ENCODE results near the gene ENPP4. TPM values are rescaled to one million over a fixed set of nuclear protein-coding genes. Genes with fewer than 3 reads are reported as not detected.
"Not testable (repeated sequence)": the region's sequence is repeated elsewhere in the genome, so short reads cannot be mapped to it uniquely, and the experiment has no call there.

Gene ENPP4, protein sequence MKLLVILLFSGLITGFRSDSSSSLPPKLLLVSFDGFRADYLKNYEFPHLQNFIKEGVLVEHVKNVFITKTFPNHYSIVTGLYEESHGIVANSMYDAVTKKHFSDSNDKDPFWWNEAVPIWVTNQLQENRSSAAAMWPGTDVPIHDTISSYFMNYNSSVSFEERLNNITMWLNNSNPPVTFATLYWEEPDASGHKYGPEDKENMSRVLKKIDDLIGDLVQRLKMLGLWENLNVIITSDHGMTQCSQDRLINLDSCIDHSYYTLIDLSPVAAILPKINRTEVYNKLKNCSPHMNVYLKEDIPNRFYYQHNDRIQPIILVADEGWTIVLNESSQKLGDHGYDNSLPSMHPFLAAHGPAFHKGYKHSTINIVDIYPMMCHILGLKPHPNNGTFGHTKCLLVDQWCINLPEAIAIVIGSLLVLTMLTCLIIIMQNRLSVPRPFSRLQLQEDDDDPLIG
- total RNA-seq (2014; rRNA removed; shearing (Covaris generic)), result 7.3 and 8.2 TPM in 2 replicates
- 3.2 and 5.3 TPM in 2 replicates for polyA plus RNA-seq (2014; cell fraction: nucleus; rRNA removed)

DNA sequence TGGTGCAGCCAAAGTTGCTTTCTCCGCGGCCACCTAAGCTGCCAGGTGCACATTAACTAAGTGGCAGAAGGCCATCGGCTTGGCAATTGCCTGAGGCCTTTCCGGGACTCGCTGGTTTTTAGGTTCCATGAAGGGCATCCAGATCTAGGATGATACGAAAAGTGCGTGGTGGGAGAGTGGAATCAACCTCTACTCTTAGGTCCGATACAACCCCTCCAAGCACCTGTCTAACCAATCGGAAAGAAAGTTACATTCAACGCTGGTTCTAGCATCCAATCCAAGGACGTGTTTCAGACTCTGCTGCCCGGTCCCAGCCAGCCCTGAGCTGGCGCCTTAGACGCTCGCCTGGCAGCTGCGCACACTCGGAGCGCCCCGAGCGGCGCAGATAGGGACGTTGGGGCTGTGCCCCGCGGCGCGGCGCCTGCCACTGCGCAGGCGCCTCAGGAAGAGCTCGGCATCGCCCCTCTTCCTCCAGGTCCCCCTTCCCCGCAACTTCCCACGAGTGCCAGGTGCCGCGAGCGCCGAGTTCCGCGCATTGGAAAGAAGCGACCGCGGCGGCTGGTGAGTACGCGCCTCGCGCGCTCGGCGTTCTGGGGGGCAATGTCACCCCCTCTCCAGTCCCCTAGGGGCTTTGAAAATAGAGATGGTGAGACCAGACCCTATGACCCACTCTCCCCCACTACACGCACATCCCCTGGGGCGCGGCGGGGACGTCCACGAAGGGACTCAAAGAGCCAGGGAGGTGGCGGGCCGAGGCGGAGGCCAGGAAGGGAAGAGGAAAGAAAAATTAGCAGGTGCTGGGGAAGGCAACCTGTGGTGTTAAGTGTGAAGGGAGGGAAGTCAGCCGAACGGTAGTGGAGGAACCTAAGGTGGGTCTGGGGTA is at the start of gene ENPP4:
TSS of gene ENPP4 (plus strand) at position 361 of the 883 bp plus-strand sequence. CDS start 9,595 bp downstream, outside the sequence.
- DNase-seq (ENCODE audit: extremely low read depth, low read depth), result peak; percentile 83

DNA sequence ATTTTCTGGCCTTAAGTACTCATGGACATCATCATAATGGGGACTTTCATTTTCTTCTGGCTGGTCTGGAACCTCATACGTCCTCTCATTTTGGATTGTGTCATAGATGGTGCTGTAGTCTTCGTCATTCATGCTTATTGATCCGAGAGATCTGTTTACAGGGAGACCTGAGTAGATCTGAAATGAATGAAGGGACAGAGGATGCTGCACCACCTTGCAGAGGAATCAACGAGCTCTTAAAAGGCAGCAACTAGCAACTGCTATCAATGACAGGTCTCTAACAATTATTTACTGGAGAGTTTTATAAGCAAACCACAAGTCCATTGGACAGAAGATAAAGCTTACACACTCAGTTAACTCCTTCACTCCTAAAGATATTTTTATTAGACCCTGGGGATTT is 49.7 kb upstream of the ENPP4 start:
- no peak for DNase-seq (ENCODE audit: extremely low read depth, low read depth)

DNA sequence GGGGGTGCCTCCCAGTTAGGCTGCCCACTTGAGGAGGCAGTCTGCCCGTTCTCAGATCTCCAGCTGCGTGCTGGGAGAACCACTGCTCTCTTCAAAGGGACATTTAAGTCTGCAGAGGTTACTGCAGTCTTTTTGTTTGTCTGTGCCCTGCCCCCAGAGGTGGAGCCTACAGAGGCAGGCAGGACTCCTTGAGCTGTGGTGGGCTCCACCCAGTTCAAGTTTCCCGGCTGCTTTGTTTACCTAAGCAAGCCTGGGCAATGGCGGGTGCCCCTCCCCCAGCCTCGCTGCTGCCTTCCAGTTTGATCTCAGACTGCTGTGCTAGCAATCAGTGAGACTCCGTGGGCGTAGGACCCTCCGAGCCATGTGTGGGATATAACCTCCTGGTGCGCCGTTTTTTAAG is 44.1 kb upstream of the ENPP4 start:
- not testable (repeated sequence) for DNase-seq (ENCODE audit: extremely low read depth, low read depth)

DNA sequence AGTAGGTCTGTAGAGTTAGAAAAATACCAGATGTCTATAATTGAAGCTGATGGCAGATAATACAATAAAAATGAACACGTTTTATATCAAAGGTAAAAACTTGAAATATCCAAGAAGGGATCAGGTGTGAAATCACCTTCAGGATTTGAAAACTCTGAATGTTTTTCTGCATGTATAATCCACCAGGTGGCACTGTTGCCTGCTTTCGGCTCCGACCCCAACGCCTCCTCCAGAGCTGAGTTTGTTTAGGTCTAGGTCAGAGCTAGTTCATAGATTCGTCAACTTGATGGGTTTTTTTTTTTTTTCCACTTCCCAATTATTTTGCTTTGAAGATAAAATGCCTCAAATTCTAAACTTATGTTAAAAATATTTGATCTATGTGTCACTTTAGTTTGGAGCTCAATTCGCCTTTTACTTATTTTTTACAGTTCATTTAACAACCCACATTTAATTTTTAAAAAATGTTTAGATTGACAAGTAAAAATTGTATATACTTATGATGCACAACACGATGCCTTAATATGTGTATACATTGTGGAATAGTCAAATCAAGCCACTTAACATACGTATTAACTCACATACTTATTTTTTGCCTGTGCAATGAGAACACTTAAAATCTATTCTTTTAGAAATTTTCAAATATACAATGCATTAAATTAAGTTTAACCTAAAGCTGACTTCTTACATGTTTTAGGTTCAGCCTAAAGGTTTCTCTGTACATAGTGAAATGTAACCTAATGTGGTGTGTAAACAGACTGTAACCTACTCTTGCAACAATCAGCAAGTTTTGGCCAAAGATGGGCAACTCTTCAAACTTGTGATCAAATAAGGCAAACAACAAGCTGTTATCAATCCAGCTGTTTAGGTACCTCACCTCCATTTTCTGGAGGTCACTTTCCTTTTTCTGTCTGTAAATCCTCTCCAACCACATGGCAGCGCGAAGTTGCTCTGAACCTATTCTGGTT is 39.4 kb upstream of the ENPP4 start:
- DNase-seq (ENCODE audit: extremely low read depth, low read depth), result peak; percentile 32

- no peak for DNase-seq (ENCODE audit: extremely low read depth, low read depth)
Measured at GRCh38 chr6:46091080-46091478, 38.7 kb upstream of the ENPP4 start.

DNA sequence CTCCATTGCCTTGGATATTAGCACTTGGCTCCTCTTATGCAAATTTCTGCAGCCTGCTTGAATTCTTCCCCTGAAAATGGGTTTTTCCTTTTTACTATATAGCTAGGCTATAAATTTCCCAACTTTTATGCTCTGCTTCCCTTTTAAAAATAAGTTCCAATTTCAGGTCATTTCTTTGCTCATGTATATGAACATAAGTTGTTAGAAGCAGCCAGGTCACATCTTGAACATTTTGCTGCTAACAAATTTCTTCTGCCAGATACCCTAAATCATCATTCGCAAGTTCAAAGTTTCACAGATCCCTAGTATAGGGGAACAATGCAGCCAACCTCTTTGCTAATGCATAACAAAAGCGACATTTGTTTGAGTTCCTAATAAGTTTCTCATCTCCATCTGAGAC is 34.5 kb upstream of the ENPP4 start:
- DNase-seq (ENCODE audit: extremely low read depth, low read depth), result no peak

- DNase-seq (ENCODE audit: extremely low read depth, low read depth), result no peak
Measured at GRCh38 chr6:46097366-46097765, 32.4 kb upstream of the ENPP4 start.

GRCh38 chr6:46098678-46099077 is 31.1 kb upstream of the ENPP4 start:
- no peak for DNase-seq (ENCODE audit: extremely low read depth, low read depth)

DNA sequence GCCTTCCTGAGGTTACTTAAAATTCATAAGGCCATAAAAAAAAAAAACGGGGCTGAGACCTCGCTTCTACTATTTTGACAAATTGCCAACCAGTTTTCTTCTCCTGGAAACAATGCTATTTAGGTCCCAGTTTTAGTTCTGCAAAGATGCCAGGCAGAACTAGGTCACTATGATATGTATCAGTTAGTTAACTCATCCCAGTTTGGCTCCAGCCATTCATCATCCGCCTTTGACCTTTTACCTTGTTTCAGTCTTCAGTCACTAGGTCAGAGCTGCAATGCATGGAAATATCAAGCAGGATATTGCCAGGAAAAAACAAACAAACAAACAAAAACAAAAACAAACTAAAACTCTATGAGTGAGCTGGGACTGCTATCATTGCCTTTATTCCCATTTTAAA is 29.8 kb upstream of the ENPP4 start:
- DNase-seq (ENCODE audit: extremely low read depth, low read depth), result no peak

GRCh38 chr6:46102123-46102522 is 27.7 kb upstream of the ENPP4 start:
- DNase-seq (ENCODE audit: extremely low read depth, low read depth), result no peak

DNA sequence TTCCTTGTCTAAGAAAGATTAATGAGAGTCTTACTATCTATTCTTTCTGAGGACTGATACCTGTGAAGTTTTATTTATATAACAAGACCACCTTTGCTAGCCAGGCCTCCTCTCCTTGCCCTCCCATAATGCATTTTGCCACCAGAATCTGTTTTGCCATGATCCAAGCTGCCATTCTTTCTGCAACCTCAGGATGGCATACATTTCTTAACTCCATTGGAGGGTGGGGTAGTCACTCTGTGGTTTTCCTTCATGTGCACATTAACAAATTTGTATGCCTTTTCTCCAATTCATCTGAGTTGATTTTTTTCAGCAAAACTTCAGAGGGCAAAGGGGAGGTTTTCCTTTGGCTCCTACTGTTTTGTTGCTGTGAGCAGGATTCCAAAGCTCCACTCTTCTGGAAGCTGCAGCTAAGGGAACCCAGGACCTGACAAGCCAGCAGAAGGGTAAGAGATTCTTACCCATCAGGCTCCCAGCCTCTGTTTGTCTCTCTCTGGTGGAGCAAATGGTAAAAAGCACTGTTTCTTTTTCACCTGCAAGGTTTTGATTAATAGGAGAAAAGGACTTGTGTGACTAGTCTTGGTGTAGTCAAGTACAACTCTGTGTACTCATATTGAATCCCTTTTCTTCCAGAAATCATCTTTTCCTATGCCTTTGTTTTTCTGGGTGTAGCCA is 26.2 kb upstream of the ENPP4 start:
- DNase-seq (ENCODE audit: extremely low read depth, low read depth), result no peak

DNA sequence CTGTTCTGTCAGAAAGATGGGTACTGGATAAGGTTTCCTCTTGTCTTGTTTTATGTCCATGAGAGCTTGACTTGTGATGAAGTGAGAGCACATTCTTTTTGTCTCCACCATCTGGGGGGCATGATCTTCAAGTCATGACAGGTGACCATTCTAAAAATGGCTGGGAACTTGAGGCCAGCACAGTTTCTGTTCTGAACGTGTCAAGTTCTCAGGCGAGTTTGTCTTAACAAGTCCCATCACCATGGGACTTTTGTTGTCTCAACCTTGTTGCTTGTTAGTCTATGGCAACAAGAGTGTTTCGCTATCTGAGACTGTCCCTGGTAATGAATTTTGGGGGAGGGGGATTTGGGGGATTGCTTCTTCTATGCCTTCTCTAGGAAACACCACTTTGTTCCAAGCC is 25.6 kb upstream of the ENPP4 start:
- DNase-seq (ENCODE audit: extremely low read depth, low read depth), result no peak

GRCh38 chr6:46105568-46105967 is 24.2 kb upstream of the ENPP4 start:
- no peak for DNase-seq (ENCODE audit: extremely low read depth, low read depth)

GRCh38 chr6:46113370-46113769 is 16.4 kb upstream of the ENPP4 start:
- no peak for DNase-seq (ENCODE audit: extremely low read depth, low read depth)

GRCh38 chr6:46115634-46116033 is 14.2 kb upstream of the ENPP4 start:
- no peak for DNase-seq (ENCODE audit: extremely low read depth, low read depth)

- no peak for DNase-seq (ENCODE audit: extremely low read depth, low read depth)
Measured at GRCh38 chr6:46116289-46116688, 13.5 kb upstream of the ENPP4 start.

DNA sequence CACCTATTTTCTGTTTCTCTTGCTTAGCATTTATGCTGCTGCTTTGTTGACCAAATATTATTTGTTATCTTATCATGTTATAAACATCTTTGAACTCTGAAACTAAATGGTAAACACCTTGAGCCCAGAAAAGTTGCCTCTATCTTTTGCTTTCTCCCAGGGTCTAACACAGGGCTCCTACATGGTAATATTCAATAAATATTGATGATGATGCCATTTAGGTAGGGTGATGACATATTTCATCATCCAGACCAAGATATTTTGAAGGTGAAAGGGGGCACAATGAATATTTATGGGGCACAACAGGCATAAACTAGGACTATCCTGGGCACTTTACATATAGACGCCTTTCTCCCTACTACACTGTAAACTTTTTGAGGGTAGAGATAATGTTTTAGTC is 11.6 kb upstream of the ENPP4 start:
- no peak for DNase-seq (ENCODE audit: extremely low read depth, low read depth)

GRCh38 chr6:46118836-46119235 is 11.0 kb upstream of the ENPP4 start:
- no peak for DNase-seq (ENCODE audit: extremely low read depth, low read depth)

- DNase-seq (ENCODE audit: extremely low read depth, low read depth), result not testable (repeated sequence)
Measured at GRCh38 chr6:46119679-46120078, 10.1 kb upstream of the ENPP4 start.

DNA sequence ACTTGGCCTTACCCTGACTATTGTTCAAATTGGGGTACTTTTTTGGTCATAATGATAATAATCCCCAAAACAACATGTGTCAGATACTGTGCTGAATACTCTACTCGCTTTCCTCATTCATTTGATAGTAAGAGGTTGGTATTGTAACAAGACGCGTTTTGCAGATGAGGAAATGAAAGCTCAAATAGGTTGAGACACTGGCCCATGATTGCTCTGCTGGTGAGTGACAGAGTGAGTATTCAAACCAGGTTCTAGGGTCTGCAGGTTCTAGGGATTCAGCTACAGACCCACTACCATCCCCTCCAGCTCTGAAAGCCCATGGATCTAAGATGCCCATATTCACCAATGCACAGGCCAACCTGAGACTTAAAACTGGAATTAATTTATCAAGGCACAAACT is 1.3 kb upstream of the ENPP4 start:
- no peak for DNase-seq (ENCODE audit: extremely low read depth, low read depth)
